Fibroblast of skin of right quadriceps (primary cell): ENCODE measurements around the gene KLHL13.
"Not testable (repeated sequence)": the region's sequence is repeated elsewhere in the genome, so short reads cannot be mapped to it uniquely, and the experiment has no call there.

Source experiments
- DNase-seq: peaks from one replicate; pipeline ENCODE4 v3.0.0-alpha.2; 2013

The KLHL13 gene

DNA sequence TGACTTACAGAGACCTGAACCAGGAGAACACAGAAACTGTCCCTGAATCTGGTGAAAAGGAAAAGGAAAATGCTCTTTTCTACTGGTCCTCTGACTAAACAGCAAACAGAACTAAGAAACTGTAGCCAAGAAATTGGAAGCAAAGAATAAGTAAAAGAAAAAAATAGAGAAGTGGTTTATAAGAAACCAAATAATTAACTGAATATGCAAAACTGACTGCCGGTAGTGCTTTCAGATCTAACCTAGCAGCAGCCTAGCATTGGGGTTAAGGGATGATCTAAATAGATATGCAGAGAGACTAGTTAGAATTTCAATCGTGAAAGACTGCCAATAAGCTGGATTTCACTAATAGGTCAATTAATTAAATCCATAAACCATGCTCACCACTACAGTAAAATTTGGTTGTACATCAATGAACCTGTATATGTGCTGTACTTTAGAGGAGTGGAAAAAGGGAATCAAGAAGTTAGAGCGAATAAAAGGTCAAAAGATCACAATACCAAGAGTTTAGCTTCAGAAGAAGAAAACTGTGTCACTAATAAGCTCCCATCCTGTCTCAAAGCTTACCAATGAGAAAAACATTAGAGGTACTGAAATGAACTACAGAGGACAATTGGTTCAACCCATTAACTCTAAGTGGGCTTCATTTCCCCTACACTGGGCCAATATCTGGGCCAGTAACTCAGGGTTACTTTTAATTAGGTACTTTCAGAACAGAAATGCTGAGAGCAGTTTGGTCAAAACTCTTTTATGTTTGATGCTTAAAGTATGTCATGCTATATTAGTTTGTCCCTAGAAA lies 53.6 kb downstream of the KLHL13 start:
- DNase-seq: no peak

DNA sequence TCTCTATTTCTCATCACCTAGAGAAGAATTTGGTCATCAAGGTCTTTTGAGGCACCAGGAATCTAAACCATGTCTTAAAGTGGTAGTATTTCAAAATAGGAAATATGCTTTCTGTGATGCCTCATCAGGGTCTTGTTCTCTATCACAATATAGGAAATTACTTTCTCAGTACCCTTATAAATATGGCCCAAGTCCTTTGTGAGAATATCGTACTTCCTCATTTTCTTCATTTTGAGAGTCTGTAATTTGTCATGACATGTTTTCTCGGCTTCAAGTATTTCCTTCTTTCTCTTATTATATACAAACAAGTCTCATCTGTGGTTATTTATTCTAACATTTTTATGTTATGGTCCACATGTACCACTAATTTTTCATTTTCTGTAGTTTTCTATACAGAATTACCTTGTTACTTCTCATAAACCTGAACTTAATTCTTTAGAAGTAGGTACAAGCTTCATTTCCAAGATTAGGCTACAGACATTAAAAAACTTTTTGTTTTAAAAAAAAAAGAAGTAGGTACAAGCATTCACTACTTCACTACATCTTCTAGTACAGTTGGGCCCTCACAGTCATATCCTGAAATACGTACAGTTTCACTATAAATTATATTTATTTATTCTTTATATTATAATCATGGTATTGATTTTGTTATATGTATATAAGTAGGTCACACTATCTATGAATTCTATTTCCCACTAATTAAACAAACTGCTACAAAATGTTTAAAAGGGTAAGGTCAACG lies 54.4 kb downstream of the KLHL13 start:
- DNase-seq: no peak

DNA sequence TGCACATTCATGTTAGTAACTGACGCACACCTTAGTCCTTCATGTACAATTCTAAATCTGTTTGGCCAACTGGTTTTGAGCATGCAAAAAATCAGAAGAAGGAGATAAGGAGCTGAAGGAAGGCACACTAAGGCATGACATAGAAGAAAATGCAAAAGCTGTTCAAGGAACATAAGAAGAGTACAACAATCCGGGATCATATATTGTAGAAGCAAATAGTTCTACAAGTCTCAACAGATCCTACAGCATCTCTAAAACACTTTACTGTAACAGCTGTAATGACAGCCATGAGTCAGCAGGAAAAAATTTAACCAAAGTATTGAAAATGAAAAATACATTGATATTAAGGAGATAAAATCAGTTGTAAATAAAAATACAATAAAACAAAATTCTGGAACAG lies 57.7 kb downstream of the KLHL13 start:
- DNase-seq: no peak

DNA sequence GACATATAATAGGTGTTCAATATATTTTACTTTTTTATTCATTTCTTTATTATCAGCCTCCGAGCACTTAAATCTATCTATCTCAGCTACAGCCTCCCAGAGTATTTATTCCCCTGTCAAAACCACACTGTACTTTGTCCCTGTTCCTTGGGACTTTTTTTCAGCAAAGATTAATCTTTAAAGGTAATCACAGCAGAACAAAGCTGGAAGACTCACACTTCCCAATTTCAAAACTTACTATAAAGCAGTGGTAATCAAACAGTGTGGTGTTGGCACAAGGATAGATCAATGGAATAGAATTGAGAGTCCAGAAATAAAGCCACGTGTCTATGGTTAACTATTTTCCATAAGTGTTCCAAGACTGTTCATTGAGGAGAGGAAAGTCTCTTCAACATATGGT lies 59.7 kb downstream of the KLHL13 start:
- no peak for DNase-seq

DNA sequence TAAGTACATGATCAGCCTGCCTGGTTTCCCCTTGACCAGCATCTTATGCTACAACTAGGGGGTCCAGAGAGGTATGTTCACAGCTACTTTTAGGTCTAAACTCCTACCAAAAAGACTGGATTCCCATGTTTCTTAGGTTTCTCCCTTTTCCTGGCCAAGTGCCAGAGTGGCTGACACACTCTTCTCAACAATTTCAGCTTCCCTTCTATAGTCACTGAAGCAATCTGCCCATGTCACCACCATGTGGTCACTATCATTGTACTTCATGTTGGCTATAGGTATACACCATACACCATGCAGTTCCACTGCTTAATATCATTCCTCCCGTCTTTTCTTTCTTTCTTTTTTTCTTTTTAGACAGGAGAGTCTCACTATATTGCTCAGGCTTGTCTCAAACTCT lies 66.9 kb downstream of the KLHL13 start:
- no peak for DNase-seq

DNA sequence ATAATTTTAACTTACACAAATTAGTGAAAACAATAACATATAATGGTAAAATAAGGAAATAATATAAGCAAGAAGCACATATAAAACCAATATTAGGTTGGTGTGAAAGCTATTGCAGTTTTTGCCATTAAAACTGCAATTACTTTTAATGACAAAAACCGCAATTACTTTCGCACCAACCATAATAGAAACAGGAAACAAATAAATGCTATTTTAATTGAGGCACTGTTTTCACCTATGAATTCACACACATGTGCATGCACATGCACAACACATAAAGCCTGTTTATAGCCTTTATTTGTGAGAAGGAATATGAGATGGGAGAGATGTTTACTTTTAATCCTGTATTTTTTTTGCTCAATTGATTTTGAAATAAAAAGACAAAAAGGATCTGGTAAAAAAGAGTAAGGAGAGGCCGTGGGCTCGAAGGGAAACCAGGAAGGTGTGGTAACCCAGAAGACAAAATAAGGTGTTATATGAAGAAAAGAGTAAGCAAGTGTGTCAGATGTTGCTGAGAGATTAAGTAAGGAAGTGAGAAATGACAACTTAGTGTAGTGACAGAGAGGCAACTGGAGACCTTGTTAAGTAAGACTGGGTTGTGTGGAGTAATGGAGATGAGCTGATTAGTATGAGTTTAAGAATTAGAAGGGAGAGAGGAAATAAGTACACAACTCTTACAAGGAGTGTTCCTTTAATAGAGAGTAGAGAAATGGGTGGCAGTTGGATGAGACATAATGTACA lies 69.0 kb downstream of the KLHL13 start:
- DNase-seq: no peak

DNA sequence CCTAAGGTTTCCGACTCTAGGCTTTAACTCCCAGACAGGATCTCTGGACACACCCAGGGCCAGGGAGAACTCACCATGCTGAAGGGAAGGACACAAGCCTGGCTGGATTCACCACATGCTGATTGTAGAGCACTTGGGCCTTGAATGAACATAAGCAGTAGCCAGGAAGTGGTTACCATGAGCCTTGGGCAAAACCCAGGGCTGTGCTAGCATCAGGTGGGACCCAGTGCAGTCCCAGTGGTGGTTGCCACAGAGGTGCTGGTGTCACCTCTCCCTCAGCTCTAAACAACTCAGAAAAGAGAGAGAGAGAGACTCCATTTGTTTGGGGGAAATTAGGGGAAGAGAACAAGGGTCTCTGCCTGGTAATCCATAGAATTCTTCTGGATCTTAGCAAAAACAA lies 77.0 kb downstream of the KLHL13 start:
- no peak for DNase-seq

DNA sequence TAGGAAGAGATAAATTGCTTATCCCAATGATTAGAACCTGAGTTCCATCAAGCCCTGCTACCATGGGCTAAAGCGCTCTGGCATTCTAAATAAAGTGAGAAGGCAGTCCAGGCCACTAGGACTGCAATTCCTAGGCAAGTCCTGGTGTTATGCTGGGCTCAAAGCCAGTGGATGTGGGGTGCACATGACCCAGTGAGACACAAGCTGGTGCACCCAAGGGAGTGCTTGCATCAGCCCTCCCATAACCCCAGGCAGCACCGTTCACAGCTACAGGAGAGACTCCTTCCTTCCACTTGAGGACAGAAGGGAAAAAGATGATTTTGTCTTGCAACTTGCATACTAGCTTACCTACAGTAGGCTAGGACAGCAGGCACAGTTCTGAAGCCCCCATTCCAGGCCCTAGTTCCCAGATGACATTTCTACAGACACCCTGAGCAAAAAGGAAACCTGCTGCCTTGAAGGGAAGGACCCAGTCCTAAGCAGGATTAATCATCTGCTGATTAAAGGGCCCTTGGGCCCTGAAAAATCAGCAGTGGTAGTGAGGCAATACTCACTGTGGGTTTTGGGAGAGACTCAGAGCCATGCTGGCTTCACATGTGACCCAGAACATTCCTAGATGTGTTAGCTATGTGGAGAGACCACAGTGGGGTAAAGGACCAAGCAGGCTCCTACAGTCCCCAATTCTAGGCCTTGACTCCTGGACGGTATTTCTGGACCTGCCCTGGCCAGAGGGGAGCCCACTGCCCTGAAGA lies 77.8 kb downstream of the KLHL13 start:
- DNase-seq: no peak

DNA sequence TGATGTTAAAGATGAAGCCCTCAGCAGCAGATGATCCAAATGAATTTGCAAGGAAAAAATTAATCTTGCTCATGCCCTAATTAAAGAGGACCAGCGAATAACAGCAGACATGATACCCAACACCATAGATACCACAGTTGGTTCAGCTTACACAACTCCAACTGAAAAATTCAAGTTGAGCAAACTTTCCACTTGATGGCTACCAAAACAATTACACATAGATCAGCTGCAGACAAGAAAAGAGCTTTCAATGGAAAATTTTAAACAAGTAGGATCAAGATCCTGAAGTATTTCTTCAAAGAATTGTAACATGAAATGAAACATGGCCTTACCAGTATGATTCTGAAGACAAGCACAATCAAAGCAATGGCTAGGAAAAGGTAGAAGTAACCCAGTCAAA lies 90.0 kb downstream of the KLHL13 start:
- DNase-seq: no peak

DNA sequence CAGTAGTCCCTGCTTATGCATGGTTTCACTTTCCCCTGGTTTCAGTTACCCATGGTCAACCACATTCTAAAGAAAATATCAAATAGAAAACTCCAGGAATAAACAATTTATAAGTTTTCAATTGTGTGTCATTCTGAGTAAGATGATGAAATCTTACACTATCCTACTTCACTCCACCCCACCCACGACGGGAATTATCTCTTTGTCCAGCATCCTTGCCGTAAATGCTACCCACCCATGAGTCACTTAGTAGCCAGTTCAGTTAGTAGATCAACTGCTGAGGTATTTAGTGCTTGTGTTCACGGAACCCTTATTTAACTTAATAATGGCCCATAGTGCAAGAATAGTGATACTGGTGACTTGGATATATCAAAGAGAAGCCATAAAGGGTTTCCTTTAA lies 91.4 kb downstream of the KLHL13 start:
- no peak for DNase-seq

DNA sequence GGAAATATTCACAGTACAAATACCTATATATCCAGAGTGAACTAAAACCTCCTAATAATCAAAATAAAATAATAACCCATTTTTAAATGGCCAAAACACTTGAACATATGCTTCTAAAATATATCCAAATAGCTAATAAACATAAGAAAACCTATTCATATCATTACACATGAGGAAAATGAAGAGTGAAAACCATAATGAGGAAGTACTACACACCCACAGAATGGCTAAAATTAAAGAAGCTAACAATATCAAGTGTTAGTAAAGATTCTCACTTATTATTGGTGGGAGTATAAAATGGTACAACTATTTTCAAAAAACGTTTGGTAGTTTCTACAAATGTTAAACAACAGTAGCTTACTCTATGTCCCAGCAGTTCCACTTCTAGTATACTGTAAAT lies 92.1 kb downstream of the KLHL13 start:
- DNase-seq: no peak

DNA sequence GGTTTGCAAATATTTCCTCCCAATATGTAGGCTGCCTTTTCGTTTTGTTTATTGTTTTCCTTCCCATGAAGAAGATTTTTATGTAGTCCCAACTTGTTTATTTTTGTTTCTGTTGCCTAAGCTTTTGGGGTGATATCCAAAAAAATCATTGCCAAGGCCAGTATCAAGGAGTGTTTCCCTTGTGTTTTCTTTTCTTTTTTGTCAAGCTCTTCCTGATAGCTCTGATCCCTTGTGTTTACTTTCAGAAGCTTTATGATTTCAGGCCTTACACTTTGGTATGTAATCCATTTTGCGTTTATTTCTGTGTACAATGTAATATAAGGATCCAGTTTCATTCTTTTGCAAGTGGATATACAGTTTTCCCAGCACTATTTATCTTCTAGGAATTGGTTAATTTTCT lies 93.9 kb downstream of the KLHL13 start:
- no peak for DNase-seq

DNA sequence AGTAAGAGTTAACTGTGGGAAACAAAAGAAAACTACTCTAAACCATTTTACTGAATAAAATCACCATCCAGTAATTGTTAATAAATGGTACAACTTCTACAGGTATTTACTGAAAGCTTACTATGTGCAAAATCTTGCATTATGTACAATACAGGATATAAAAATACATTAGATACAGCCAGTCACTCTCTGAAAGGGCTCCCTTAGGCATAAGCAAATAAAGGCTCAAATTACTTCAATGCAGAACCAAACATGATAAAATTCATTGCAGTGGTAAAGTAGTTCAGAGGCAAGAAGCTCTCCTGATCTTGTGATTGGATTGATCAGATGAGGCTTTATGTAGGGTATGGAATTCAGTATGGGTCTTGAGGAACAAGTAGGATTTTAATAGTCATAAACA lies 100.2 kb downstream of the KLHL13 start:
- DNase-seq: no peak

DNA sequence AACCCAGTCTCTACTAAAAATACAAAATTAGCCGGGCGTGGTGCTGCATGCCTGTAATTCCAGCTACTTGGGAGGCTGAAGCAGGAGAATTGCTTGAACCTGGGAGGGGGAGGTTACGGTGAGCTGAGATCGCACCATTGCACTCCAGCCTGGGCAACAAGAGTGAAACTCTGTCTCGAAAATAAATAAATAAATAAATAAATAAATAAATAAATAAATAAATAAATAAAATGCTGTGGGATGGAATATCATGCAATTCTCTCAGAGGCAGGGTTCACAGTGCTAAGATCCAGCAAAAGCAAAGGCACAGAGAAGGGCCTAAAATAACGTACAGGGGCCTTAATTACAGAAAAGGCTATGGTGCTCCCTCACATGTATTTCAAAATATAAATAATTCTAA lies 114.2 kb downstream of the KLHL13 start:
- not testable (repeated sequence) for DNase-seq

DNA sequence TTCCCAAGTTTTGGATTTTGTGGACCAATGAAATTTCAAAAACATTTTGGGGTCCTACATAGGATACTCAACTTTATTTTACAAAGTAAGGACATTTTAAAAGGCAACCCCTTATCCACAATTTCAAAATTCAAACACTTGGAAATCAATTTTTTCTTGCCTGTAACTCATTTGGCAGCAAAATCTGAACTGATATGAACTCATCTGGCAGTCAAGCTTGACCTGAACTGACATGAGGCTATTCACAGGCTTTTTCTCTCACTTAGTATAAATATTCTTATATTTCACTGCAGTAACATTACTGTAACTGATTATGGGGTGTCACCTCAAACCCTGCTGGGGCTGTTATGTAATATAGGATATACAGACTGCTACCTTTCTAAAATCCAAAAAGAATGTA lies 116.1 kb downstream of the KLHL13 start:
- no peak for DNase-seq

DNA sequence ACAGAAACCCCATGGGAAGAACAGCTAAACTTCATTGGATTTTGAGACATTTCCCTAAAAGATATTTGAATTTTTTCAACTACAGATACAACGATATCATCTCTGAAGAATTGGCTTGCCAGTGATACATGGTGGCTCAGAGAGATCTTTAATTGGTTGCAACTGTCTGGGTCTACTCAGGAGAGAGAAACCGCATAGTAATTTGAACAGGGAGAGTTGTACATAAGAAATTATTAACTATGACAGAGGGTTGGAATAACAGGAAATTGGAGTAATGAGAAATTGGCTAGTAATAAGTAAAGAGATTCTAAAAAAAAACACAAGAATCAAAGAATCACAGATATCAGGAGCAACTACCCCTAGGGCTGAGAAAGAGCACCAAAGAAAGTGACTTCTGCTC lies 118.4 kb downstream of the KLHL13 start:
- DNase-seq: no peak

DNA sequence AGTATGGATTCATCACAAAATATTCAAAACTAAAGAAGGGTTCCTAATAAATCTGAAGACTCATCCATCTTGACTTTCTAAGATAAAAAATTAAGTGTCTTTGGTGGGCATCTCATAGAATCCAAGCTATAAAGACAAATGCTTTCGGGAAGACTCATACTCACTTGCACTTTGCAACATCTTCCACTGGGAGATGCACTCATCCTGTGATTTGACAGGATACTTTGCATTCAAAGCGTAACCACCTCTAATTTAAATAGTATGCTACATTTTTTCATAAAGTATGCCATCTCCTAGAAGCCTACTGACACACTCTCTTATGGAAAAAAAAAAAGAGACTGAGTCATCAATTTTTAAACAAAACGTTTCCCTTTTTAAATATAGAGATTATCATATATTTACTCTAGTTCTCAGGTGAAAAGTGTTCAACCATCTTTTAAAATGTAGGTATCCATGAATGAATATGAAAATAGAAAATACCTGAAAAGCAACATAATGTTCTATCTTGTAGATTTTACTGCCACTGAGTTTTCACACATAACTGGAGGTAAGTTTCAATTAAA lies 119.6 kb downstream of the KLHL13 start:
- DNase-seq: peak; percentile 1

DNA sequence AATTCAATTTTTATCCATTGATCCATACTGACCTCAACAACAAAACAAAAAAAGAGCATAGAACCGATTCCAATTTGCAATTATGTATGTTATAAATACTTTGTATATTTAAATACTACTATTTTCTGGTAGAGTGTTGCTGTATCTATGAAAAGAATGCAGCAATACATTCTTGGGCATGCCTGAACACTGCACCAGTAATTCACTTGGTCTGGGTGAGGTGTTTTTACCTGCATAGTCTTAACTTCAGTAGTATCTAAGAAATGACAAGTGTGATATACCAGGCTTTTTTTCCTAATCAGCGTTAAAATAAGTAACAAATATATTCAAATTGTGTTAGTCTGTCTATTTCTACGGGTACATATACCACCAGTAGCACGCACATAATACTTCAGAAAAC lies 120.2 kb downstream of the KLHL13 start:
- DNase-seq: no peak

DNA sequence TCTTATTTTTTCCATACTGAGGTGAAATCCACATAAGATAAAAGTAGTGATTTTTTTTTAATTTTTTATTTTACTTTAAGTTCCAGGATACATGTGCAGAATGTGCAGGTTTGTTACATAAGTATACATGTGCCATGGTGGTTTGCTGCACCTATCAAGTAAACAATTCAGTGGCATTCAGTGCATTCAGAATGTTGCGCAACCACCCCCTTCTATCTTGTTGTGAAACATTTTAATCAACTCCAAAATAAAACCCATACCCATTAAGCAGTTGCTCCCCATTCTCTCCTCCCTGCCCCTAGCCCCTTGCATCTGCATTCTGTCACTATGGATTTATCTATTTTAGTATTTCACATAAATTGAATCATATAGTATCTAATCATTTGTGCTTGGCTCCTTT lies 121.2 kb downstream of the KLHL13 start:
- DNase-seq: no peak

DNA sequence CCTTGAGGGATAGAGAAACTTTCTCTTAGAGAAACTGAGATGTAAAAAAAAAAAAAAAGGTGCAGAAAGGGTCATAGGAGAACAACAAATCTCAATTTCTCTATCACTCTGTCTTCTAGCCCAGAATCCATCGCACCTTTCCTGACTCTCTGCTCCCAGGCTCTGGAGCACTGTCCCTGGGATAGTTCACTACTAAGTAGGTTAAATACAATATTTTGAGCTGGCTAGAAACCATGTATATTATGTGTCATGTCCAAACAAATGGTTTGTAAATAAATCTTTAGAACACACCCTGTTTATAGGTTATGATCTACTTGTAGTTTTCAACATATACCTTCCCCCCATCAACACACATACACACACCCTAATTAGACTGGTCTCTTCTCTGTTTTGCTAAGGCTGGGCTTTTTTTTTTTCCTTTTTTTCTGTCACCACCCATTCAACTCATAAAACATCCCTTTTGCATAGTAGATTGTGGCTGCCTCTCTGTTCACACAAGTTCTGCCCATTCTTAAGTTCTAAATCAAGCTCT lies 124.4 kb downstream of the KLHL13 start:
- no peak for DNase-seq

DNA sequence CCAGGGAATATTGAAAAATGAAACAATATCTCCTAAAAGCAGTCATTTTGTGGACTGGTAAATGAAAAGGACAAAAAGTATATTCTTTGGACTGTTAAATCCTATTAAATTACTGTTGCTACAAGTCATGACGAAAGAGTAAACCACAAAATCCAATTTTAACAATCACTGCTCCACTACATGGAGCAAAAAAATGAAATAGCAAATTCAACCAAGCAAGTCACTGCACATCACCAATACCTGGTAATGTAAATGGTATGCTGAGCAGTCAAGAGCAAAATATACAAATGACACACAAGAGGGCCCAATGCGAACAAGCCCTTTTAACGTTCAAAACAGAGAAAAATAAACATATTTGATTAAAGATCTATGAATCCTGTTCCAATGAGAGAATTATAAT lies 126.2 kb downstream of the KLHL13 start:
- no peak for DNase-seq

DNA sequence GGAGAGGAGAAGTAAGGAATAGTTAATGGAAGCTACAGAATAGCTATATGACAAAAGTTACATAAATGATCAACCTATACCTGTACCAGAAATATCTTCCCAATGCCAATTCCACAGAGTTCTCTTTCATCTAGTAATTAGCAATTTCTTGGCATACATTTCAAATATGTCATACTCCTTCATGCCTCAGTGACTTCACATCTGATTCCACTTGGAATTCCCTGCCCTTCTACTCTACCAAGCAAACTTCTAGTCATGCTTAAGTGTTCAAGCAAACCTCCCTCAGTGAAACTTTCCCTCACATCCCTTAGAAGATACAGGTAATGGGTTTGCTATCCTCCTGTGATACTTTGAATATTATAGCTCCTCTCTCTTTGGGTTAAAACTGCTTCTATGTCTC lies 127.1 kb downstream of the KLHL13 start:
- DNase-seq: no peak

DNA sequence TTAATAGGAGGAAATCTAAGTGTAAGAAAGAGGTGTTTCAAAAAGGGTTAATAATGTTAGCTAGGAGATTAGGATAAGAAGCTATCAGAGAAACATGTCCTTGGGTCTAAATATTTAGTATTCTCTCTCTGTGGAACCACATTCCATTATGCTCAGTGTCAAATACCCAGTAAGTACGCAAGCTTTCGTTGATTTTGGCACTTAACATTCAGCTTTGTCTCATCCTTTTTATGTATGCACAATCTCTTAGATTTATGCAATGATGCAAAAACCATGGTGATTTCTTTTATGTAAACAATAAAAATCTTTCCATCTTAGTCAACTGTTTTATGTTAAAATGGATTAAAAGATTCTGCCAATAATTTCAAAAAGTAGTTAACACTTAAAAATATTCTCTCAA lies 129.2 kb downstream of the KLHL13 start:
- DNase-seq: no peak
